Mesothelial cell of epicardium (in vitro differentiated cells): Measurements from ENCODE around the gene RUSC1. TPM values are rescaled to one million over a fixed set of nuclear protein-coding genes. Genes with fewer than 3 reads are reported as not detected.

Source experiments
- DNase-seq, 2 experiments: peaks; one replicate each; pipeline ENCODE4 v3.0.0; 2021; ENCODE audit warnings: low spot score in 2 of 2; ENCODE audit not compliant: unreplicated experiment in 2 of 2
- H3K27ac Mint-ChIP-seq: 2 replicates; pipeline ENCODE4 v1.8.0; 2021; ENCODE audit warnings: mixed read lengths
- H3K27me3 Mint-ChIP-seq: 2 replicates; pipeline ENCODE4 v1.8.0; 2021; ENCODE audit warnings: low read depth, mixed read lengths
- H3K36me3 Mint-ChIP-seq: 2 replicates; pipeline ENCODE4 v1.8.0; 2021; ENCODE audit warnings: mixed read lengths
- H3K4me1 Mint-ChIP-seq: 2 replicates; pipeline ENCODE4 v1.8.0; 2021; ENCODE audit warnings: mixed read lengths
- H3K4me3 Mint-ChIP-seq: 2 replicates; pipeline ENCODE4 v1.8.0; 2021; ENCODE audit warnings: mild to moderate bottlenecking, moderate library complexity, mixed read lengths
- H3K9me3 Mint-ChIP-seq: 2 replicates; pipeline ENCODE4 v1.8.0; 2021; ENCODE audit warnings: mixed read lengths
- total RNA-seq: library from RNA; stranded (reverse); gene quantifications from 3 replicates; pipeline ENCODE4 v1.2.1, GENCODE V29; 2021
- TF ChIP-seq, protein P1 (sequence below): fragments of 200-600 bp; sonication (generic); IDR thresholded peaks from one replicate; pipeline ENCODE4 v1.5.0; 2021; ENCODE audit warnings: antibody characterized with exemption; ENCODE audit not compliant: unreplicated experiment

The RUSC1 gene
- total RNA-seq, 1 donor from 2014 or later = 55.5 TPM

DNA sequence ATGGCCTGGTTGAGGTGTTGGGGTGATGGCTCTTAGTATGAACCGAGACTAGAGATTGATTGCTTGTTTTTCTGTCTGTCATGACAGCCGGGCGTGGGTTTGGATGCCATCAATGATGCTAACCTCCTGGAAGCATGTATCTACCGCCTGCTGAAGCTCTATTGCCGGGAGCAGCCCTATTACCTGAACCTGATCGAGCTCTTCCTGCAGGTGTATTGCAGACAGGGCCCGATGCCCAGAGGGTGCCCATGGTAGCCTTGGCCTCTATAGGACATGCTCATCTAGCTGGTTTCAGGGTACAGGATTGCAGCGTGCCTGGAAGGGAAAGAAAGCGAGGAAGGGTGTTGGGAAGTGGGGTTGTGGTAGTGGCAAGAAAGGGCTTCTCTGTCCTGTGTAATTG, 2.6 kb upstream of the RUSC1 start:
- TF ChIP-seq, protein P1, sequence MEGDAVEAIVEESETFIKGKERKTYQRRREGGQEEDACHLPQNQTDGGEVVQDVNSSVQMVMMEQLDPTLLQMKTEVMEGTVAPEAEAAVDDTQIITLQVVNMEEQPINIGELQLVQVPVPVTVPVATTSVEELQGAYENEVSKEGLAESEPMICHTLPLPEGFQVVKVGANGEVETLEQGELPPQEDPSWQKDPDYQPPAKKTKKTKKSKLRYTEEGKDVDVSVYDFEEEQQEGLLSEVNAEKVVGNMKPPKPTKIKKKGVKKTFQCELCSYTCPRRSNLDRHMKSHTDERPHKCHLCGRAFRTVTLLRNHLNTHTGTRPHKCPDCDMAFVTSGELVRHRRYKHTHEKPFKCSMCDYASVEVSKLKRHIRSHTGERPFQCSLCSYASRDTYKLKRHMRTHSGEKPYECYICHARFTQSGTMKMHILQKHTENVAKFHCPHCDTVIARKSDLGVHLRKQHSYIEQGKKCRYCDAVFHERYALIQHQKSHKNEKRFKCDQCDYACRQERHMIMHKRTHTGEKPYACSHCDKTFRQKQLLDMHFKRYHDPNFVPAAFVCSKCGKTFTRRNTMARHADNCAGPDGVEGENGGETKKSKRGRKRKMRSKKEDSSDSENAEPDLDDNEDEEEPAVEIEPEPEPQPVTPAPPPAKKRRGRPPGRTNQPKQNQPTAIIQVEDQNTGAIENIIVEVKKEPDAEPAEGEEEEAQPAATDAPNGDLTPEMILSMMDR = no peak
- no peak for DNase-seq
- H3K27ac Mint-ChIP-seq = peak overlapping the region; percentile 27
- H3K9me3 Mint-ChIP-seq = no peaks in the 10 kb centered on the region
- peaks cover 26% of the 10 kb centered on the region for H3K4me1 Mint-ChIP-seq
- peaks cover 15% of the 10 kb centered on the region for H3K36me3 Mint-ChIP-seq
- H3K4me3 Mint-ChIP-seq = no peak overlapping the region
- no peaks in the 10 kb centered on the region for H3K27me3 Mint-ChIP-seq

DNA sequence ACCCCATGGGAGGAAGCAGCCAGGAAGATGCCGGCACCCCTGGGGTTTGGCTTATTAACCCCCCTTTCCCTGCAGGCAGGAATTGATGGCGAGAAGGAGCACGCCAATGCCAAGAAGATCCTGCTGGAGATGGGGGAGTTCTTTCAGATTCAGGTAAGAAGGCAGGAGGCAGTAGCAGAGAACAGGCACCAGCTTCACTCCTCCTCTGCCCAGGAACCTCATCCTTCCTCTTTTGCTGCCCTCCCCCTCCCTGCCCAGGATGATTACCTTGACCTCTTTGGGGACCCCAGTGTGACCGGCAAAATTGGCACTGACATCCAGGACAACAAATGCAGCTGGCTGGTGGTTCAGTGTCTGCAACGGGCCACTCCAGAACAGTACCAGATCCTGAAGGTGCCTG, 1.2 kb upstream of the RUSC1 start:
- H3K9me3 Mint-ChIP-seq = no peaks in the 10 kb centered on the region
- DNase-seq = no peak
- peaks cover 10% of the 10 kb centered on the region for H3K36me3 Mint-ChIP-seq
- peaks cover 26% of the 10 kb centered on the region for H3K4me1 Mint-ChIP-seq
- TF ChIP-seq, protein P1 = no peak
- no peak overlapping the region for H3K4me3 Mint-ChIP-seq
- no peak overlapping the region for H3K27ac Mint-ChIP-seq
- no peaks in the 10 kb centered on the region for H3K27me3 Mint-ChIP-seq

DNA sequence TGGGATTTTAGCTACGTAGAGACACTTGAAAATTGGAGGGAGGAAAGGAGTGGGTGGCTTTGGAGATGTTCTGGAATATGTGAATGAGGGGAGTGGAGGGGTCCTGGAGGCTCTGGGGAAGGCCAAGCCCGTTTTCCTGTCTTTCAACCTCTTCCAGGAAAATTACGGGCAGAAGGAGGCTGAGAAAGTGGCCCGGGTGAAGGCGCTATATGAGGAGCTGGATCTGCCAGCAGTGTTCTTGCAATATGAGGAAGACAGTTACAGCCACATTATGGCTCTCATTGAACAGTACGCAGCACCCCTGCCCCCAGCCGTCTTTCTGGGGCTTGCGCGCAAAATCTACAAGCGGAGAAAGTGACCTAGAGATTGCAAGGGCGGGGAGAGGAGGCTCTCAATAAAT, 442 bp upstream of the RUSC1 start:
- Mint-ChIP-seq H3K4me3 (peak overlapping the region; percentile 89), H3K27ac (peak overlapping the region; percentile 9), H3K4me1 (peaks cover 26% of the 10 kb centered on the region), H3K27me3 (no peaks in the 10 kb centered on the region), H3K9me3 (no peaks in the 10 kb centered on the region), H3K36me3 (peaks cover 7% of the 10 kb centered on the region)
- DNase-seq = no peak
- TF ChIP-seq, protein P1 = no peak

GRCh38 chr1:155321639-155322503, 1.2 kb downstream of the RUSC1 start:
- Mint-ChIP-seq H3K9me3 (no peaks in the 10 kb centered on the region), H3K27me3 (no peaks in the 10 kb centered on the region), H3K27ac (peak overlapping the region; percentile 73), H3K36me3 (peaks cover 7% of the 10 kb centered on the region), H3K4me3 (peak overlapping the region; percentile 89), H3K4me1 (peaks cover 36% of the 10 kb centered on the region)
- TF ChIP-seq, protein P1 = no peak
- DNase-seq = no peak

DNA sequence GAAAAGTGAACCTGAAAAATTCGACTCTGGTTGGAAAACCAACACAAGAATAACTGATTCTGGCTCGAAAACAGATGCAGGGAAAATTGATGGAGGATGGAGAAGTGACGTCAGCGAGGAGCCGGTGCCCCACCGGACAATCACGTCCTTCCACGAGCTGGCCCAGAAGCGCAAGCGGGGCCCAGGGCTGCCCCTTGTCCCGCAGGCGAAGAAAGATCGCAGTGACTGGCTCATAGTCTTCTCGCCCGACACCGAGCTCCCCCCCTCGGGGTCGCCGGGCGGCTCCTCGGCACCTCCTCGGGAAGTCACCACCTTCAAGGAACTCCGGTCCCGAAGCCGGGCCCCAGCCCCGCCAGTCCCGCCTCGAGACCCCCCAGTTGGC, 1.9 kb downstream of the RUSC1 start:
- TF ChIP-seq, protein P1 = no peak
- no peaks in the 10 kb centered on the region for H3K9me3 Mint-ChIP-seq
- peaks cover 39% of the 10 kb centered on the region for H3K4me1 Mint-ChIP-seq
- peak overlapping the region; percentile 73 for H3K27ac Mint-ChIP-seq
- H3K27me3 Mint-ChIP-seq = no peaks in the 10 kb centered on the region
- peak overlapping the region; percentile 89 for H3K4me3 Mint-ChIP-seq
- peak in 1 of 2 experiments; percentile 57 for DNase-seq
- peaks cover 7% of the 10 kb centered on the region for H3K36me3 Mint-ChIP-seq
